PC-3 (cell line): Measurements from ENCODE around the gene PMPCB.

ENCODE experiments used
- CTCF ChIP-seq: fragments of 300-600 bp; sonication (generic); conservative IDR thresholded peaks from 2 replicates; pipeline ENCODE4 v1.5.1; 2017; ENCODE audit warnings: antibody characterized with exemption, low read depth, mild to moderate bottlenecking, low read length
- EZH2phosphoT487 ChIP-seq: fragments of 300-600 bp; sonication (generic); IDR thresholded peaks from 2 replicates; pipeline ENCODE4 v1.6.1; 2018; ENCODE audit warnings: mild to moderate bottlenecking, antibody characterized with exemption, low read length, borderline replicate concordance

GRCh38 chr7:103336761-103337160 is 39.5 kb downstream of the PMPCB start:
- TF ChIP-seq CTCF, result no peak
- no peak for TF ChIP-seq EZH2phosphoT487
